Measurements from ENCODE around the gene ARAP1. TPM values are rescaled to one million over a fixed set of nuclear protein-coding genes. Genes with fewer than 3 reads are reported as not detected.

Gene ARAP1
- polyA plus RNA-seq, 3 donors from 2014 or later = 4.7 to 34.6 (median 16.4) TPM

GRCh38 chr11:72784662-72785061, 32.5 kb upstream of the ARAP1 start:
- H3K27ac Mint-ChIP-seq = no peak overlapping the region

GRCh38 chr11:72783144-72783905, 31.1 kb upstream of the ARAP1 start:
- Mint-ChIP-seq H3K27me3 (ENCODE audit: low read depth in 3 of 3) (peaks cover 2 to 4% (median 2%) of the 10 kb centered on the region in 3 donors), H3K27ac (peak overlapping the region in 5 of 6 donors; percentile 33 to 74 (median 52)), H3K4me3 (peak overlapping the region in 3 of 5 donors; percentile 84), H3K4me1 (peaks cover 16 to 32% of the 10 kb centered on the region in 2 donors), H3K36me3 (no peaks in the 10 kb centered on the region), H3K9me3 (no peaks in the 10 kb centered on the region)
- DNase-seq = no peak

More at GRCh38 chr11:72784662-72785061, 32.5 kb upstream of the ARAP1 start:
- no peaks in the 10 kb centered on the region for H3K36me3 Mint-ChIP-seq
- no peaks in the 10 kb centered on the region for H3K9me3 Mint-ChIP-seq
- peaks cover 14 to 23% of the 10 kb centered on the region in 2 donors for H3K4me1 Mint-ChIP-seq
- H3K4me3 Mint-ChIP-seq = no peak overlapping the region
- H3K27me3 Mint-ChIP-seq (ENCODE audit: low read depth in 3 of 3) = peaks cover 2% of the 10 kb centered on the region in 3 donors
- no peak for DNase-seq

- H3K9me3 Mint-ChIP-seq = no peaks in the 10 kb centered on the region
- DNase-seq = no peak
- peak overlapping the region in 5 of 6 donors; percentile 52 to 92 (median 76) for H3K27ac Mint-ChIP-seq
- no peaks in the 10 kb centered on the region for H3K36me3 Mint-ChIP-seq
- peaks cover 2 to 4% (median 2%) of the 10 kb centered on the region in 3 donors for H3K27me3 Mint-ChIP-seq (ENCODE audit: low read depth in 3 of 3)
- peak overlapping the region; percentile 81 to 84 (median 84) for H3K4me3 Mint-ChIP-seq
- H3K4me1 Mint-ChIP-seq = peaks cover 16 to 26% of the 10 kb centered on the region in 2 donors
Observed at GRCh38 chr11:72782081-72782920, 30.1 kb upstream of the ARAP1 start.

- H3K27me3 Mint-ChIP-seq (ENCODE audit: low read depth in 3 of 3) = peaks cover 0 to 4% (median 2%) of the 10 kb centered on the region in 3 donors
- no peaks in the 10 kb centered on the region for H3K9me3 Mint-ChIP-seq
- H3K4me3 Mint-ChIP-seq = peak overlapping the region; percentile 81 to 84 (median 84)
- peaks cover 22 to 31% of the 10 kb centered on the region in 2 donors for H3K4me1 Mint-ChIP-seq
- peak; percentile 49 to 66 (median 63) for DNase-seq
- H3K36me3 Mint-ChIP-seq = no peaks in the 10 kb centered on the region
- peak overlapping the region in 5 of 6 donors; percentile 52 to 92 (median 68) for H3K27ac Mint-ChIP-seq
Observed at GRCh38 chr11:72781313-72782080, 29.3 kb upstream of the ARAP1 start.

GRCh38 chr11:72781063-72781312, 28.8 kb upstream of the ARAP1 start:
- H3K36me3 Mint-ChIP-seq = no peaks in the 10 kb centered on the region

GRCh38 chr11:72780296-72781062, 28.3 kb upstream of the ARAP1 start:
- Mint-ChIP-seq H3K27ac (peak overlapping the region in 3 of 6 donors; percentile 2 to 49 (median 42)), H3K27me3 (ENCODE audit: low read depth in 3 of 3) (peaks cover 0 to 4% (median 2%) of the 10 kb centered on the region in 3 donors), H3K4me3 (peak overlapping the region; percentile 46 to 75 (median 64)), H3K36me3 (no peaks in the 10 kb centered on the region), H3K9me3 (no peaks in the 10 kb centered on the region), H3K4me1 (peaks cover 25 to 38% of the 10 kb centered on the region in 2 donors)
- no peak for DNase-seq

More at GRCh38 chr11:72781063-72781312, 28.8 kb upstream of the ARAP1 start:
- H3K27me3 Mint-ChIP-seq (ENCODE audit: low read depth in 3 of 3) = peaks cover 0 to 4% (median 2%) of the 10 kb centered on the region in 3 donors
- DNase-seq = no peak
- no peaks in the 10 kb centered on the region for H3K9me3 Mint-ChIP-seq
- H3K4me1 Mint-ChIP-seq = peaks cover 25 to 36% of the 10 kb centered on the region in 2 donors
- H3K4me3 Mint-ChIP-seq = peak overlapping the region; percentile 46 to 72 (median 55)
- peak overlapping the region in 2 of 6 donors; percentile 12 to 42 for H3K27ac Mint-ChIP-seq

GRCh38 chr11:72779495-72780128, 27.4 kb upstream of the ARAP1 start:
- peaks cover 0 to 4% (median 2%) of the 10 kb centered on the region in 3 donors for H3K27me3 Mint-ChIP-seq (ENCODE audit: low read depth in 3 of 3)
- peak overlapping the region in 3 of 6 donors; percentile 2 to 90 (median 89) for H3K27ac Mint-ChIP-seq
- DNase-seq = no peak
- H3K9me3 Mint-ChIP-seq = no peaks in the 10 kb centered on the region
- peak overlapping the region; percentile 64 to 75 (median 74) for H3K4me3 Mint-ChIP-seq
- H3K4me1 Mint-ChIP-seq = peaks cover 25 to 38% of the 10 kb centered on the region in 2 donors
- no peaks in the 10 kb centered on the region for H3K36me3 Mint-ChIP-seq

- H3K9me3 Mint-ChIP-seq = no peaks in the 10 kb centered on the region
- peaks cover 25 to 38% of the 10 kb centered on the region in 2 donors for H3K4me1 Mint-ChIP-seq
- peak overlapping the region in 3 of 5 donors; percentile 18 to 64 (median 36) for H3K4me3 Mint-ChIP-seq
- H3K36me3 Mint-ChIP-seq = no peaks in the 10 kb centered on the region
- peaks cover 0 to 4% (median 4%) of the 10 kb centered on the region in 3 donors for H3K27me3 Mint-ChIP-seq (ENCODE audit: low read depth in 3 of 3)
- peak overlapping the region in 1 of 6 donors; percentile 2 for H3K27ac Mint-ChIP-seq
- no peak for DNase-seq
Observed at GRCh38 chr11:72778535-72779494, 26.6 kb upstream of the ARAP1 start.

- DNase-seq = no peak
- Mint-ChIP-seq H3K9me3 (no peaks in the 10 kb centered on the region), H3K36me3 (no peaks in the 10 kb centered on the region), H3K27ac (no peak overlapping the region), H3K4me1 (peaks cover 23 to 37% of the 10 kb centered on the region in 2 donors), H3K27me3 (ENCODE audit: low read depth in 3 of 3) (peaks cover 0 to 5% (median 4%) of the 10 kb centered on the region in 3 donors), H3K4me3 (no peak overlapping the region)
Observed at GRCh38 chr11:72777755-72778278, 25.6 kb upstream of the ARAP1 start.

- Mint-ChIP-seq H3K4me1 (peaks cover 18 to 30% of the 10 kb centered on the region in 2 donors), H3K27ac (peak overlapping the region in 2 of 6 donors; percentile 17 to 49), H3K4me3 (peak overlapping the region in 1 of 5 donors; percentile 41)
Observed at GRCh38 chr11:72776844-72777754, 24.9 kb upstream of the ARAP1 start.

More at GRCh38 chr11:72776844-72777754, 24.9 kb upstream of the ARAP1 start:
- Mint-ChIP-seq H3K9me3 (no peaks in the 10 kb centered on the region), H3K27me3 (ENCODE audit: low read depth in 3 of 3) (peaks cover 0 to 7% (median 3%) of the 10 kb centered on the region in 3 donors), H3K36me3 (no peaks in the 10 kb centered on the region)
- DNase-seq = no peak
